Thymus (tissue), 11 donors: ENCODE results near the gene ANKRD44. TPM values are rescaled to one million over a fixed set of nuclear protein-coding genes. Genes with fewer than 3 reads are reported as not detected.
"Not testable (repeated sequence)": the region's sequence is repeated elsewhere in the genome, so short reads cannot be mapped to it uniquely, and the experiment has no call there.

Source experiments
- DNase-seq, 9 donors: peaks; one replicate each; pipeline ENCODE4 v3.0.0-alpha.2; 2013; ENCODE audit warnings: low spot score in 9 of 9, low read depth in 6 of 9, missing footprints in 1 of 9
- H3K27ac ChIP-seq, 2 donors: one replicate each; pipeline ENCODE4 v1.5.1; 2013; ENCODE audit warnings: control low read depth in 1 of 2, low read depth in 1 of 2, low read length in 1 of 2, mild to moderate bottlenecking in 1 of 2, moderate library complexity in 1 of 2
- H3K27me3 ChIP-seq, 2 donors: one replicate each; pipeline ENCODE4 v1.5.1; 2013; ENCODE audit warnings: low read length in 1 of 2; ENCODE audit not compliant: control insufficient read depth in 2 of 2, insufficient read depth in 1 of 2
- H3K36me3 ChIP-seq, 2 donors: one replicate each; pipeline ENCODE4 v1.5.1; 2013; ENCODE audit warnings: low read length in 1 of 2, mild to moderate bottlenecking in 1 of 2, moderate library complexity in 1 of 2; ENCODE audit not compliant: control insufficient read depth in 2 of 2, insufficient read depth in 2 of 2
- H3K4me1 ChIP-seq, 2 donors: one replicate each; pipeline ENCODE4 v1.5.1; 2013; ENCODE audit warnings: low read length in 2 of 2; ENCODE audit not compliant: control insufficient read depth in 2 of 2, insufficient read depth in 2 of 2
- H3K4me3 ChIP-seq, 2 donors: one replicate each; pipeline ENCODE4 v1.5.1; 2013; ENCODE audit warnings: low read length in 2 of 2, control low read depth in 1 of 2, mild to moderate bottlenecking in 1 of 2
- H3K9me3 ChIP-seq, 2 donors: one replicate each; pipeline ENCODE4 v1.5.1; 2013; ENCODE audit warnings: low read length in 1 of 2, mild to moderate bottlenecking in 1 of 2; ENCODE audit not compliant: control insufficient read depth in 2 of 2, insufficient read depth in 1 of 2
- WGBS: extraction: QIAGEN DNeasy Blood & Tissue Kit; methylation state at CpG from one replicate; pipeline ENCODE4 v1.1.7; 2013; 5-methylcytosine and 5-hydroxymethylcytosine counted together
- polyA plus RNA-seq: library from polyadenylated mRNA; stranded (reverse); fragments of 200-250 nt; gene quantifications from one replicate; pipeline ENCODE4 v1.2.3, GENCODE V29; 2013
- total RNA-seq: library from RNA; stranded (reverse); fragments of 120-200 nt; gene quantifications from one replicate; pipeline ENCODE4 v1.2.4, GENCODE V29; 2013
- donor health status: healthy.

Gene ANKRD44
- total and polyA plus RNA-seq, 2 donors, result 25.2 to 72.9 TPM

- WGBS, result 89% methylated on average over 4 of the region's 4 CpGs
- no peak for DNase-seq
- Histone ChIP-seq H3K27me3 (no peaks in the 10 kb centered on the region), H3K4me3 (no peak overlapping the region), H3K27ac (peak overlapping the region; percentile 58 to 65), H3K9me3 (no peaks in the 10 kb centered on the region), H3K4me1 (peaks cover 37 to 48% of the 10 kb centered on the region in 2 donors), H3K36me3 (peaks cover 8 to 23% of the 10 kb centered on the region in 2 donors)
Observed at GRCh38 chr2:197298609-197299008, 12.0 kb downstream of the ANKRD44 start.

GRCh38 chr2:197297772-197298318 is 12.7 kb downstream of the ANKRD44 start:
- H3K4me3 ChIP-seq, result no peak overlapping the region
- no peaks in the 10 kb centered on the region for H3K9me3 ChIP-seq
- no peak for DNase-seq
- H3K27ac ChIP-seq, result peak overlapping the region; percentile 65 to 72
- WGBS, result 87% methylated on average over 4 of the region's 4 CpGs
- peaks cover 8 to 23% of the 10 kb centered on the region in 2 donors for H3K36me3 ChIP-seq
- no peaks in the 10 kb centered on the region for H3K27me3 ChIP-seq
- peaks cover 43 to 53% of the 10 kb centered on the region in 2 donors for H3K4me1 ChIP-seq

- Histone ChIP-seq H3K27ac (peak overlapping the region; percentile 65 to 81), H3K36me3 (peaks cover 8 to 23% of the 10 kb centered on the region in 2 donors), H3K4me1 (peaks cover 41 to 51% of the 10 kb centered on the region in 2 donors), H3K27me3 (no peaks in the 10 kb centered on the region), H3K4me3 (no peak overlapping the region), H3K9me3 (no peaks in the 10 kb centered on the region)
- 53% methylated on average over 2 of the region's 2 CpGs for WGBS
- DNase-seq, result no peak
Observed at GRCh38 chr2:197297266-197297665, 13.3 kb downstream of the ANKRD44 start.

GRCh38 chr2:197296835-197297234 is 13.7 kb downstream of the ANKRD44 start:
- Histone ChIP-seq H3K4me3 (no peak overlapping the region), H3K27ac (peak overlapping the region in 1 of 2 donors; percentile 65), H3K27me3 (no peaks in the 10 kb centered on the region), H3K36me3 (peaks cover 4 to 21% of the 10 kb centered on the region in 2 donors), H3K4me1 (peaks cover 40 to 47% of the 10 kb centered on the region in 2 donors), H3K9me3 (no peaks in the 10 kb centered on the region)
- peak in 1 of 9 donors; percentile 50 for DNase-seq
- WGBS, result 3% methylated on average over 2 of the region's 2 CpGs

GRCh38 chr2:197294260-197294659 is 16.3 kb downstream of the ANKRD44 start:
- H3K36me3 ChIP-seq, result peaks cover 3 to 9% of the 10 kb centered on the region in 2 donors
- H3K9me3 ChIP-seq, result no peaks in the 10 kb centered on the region
- 22% methylated on average over 3 of the region's 3 CpGs for WGBS
- peaks cover 36 to 46% of the 10 kb centered on the region in 2 donors for H3K4me1 ChIP-seq
- peak overlapping the region in 1 of 2 donors; percentile 33 for H3K4me3 ChIP-seq
- peak overlapping the region; percentile 32 to 84 for H3K27ac ChIP-seq
- H3K27me3 ChIP-seq, result no peaks in the 10 kb centered on the region
- peak in 2 of 9 donors; percentile 41 to 67 for DNase-seq

DNA sequence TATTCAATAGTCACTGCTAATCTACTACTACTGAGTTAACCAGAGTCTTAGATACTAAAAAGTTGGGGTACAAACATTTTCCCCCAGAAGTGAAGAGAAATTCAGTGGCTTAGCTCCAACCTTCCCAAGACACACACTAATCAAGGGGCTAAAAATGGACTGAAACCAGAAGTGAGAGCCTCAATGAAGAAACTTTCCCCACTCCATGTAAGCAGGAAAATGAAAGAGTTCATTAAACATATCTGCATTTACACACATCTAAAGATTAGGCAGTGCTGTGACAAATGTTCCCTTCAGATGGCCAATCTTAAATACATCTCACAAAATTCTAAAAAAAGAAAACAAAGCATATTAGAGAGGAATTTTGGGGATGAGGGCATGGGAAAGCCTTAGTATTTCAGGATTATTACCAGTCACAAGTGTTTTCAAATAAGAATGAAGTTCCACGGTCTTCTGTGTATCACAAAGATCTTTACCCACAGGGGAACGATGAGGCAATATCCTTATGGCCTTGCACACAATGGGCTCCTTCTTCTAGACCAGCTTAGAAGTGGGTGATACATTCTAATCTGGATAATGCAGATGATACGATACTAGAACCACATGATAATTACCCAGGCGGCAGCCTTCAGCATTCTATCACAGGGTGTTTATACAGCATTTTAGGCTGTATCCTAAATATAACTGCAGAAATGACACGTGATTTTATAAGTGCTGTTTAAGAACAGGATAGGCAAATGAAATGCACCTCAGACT is 17.1 kb downstream of the ANKRD44 start:
- Histone ChIP-seq H3K9me3 (no peaks in the 10 kb centered on the region), H3K27me3 (no peaks in the 10 kb centered on the region), H3K4me3 (peak overlapping the region in 1 of 2 donors; percentile 33), H3K27ac (peak overlapping the region; percentile 81 to 84), H3K4me1 (peaks cover 34 to 43% of the 10 kb centered on the region in 2 donors), H3K36me3 (peaks cover under 1 to 7% of the 10 kb centered on the region in 2 donors)
- WGBS, result 22% methylated on average over 5 of the region's 5 CpGs
- no peak for DNase-seq

- Histone ChIP-seq H3K36me3 (peaks cover 0 to 5% of the 10 kb centered on the region in 2 donors), H3K27ac (peak overlapping the region in 1 of 2 donors; percentile 23), H3K4me3 (no peak overlapping the region), H3K27me3 (no peaks in the 10 kb centered on the region), H3K4me1 (peaks cover 29 to 37% of the 10 kb centered on the region in 2 donors), H3K9me3 (no peaks in the 10 kb centered on the region)
- DNase-seq, result no peak
- WGBS, result 82% methylated on average over 2 of the region's 2 CpGs
Observed at GRCh38 chr2:197292619-197293018, 18.0 kb downstream of the ANKRD44 start.

DNA sequence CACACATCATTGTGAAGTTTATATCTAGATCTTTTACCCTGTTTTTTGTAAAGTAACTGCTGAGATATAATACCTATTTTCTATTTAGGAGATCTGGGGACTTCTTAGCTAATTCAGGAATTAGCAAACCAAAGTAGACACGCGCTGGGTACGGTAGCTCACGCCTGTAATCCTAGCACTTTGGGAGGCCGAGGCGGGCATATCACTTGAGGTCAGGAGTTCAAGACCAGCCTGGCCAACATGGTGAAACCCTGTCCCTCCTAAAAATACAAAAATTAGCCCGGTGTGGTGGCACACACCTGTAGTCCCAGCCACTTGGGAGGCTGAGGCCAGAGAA is 23.0 kb downstream of the ANKRD44 start:
- H3K9me3 ChIP-seq, H3K4me3 ChIP-seq, H3K36me3 ChIP-seq, DNase-seq, H3K27me3 ChIP-seq: not testable (repeated sequence)
- peaks cover 5 to 12% of the 10 kb centered on the region in 2 donors for H3K4me1 ChIP-seq
- H3K27ac ChIP-seq, result peak overlapping the region in 1 of 2 donors; percentile 58
- 92% methylated on average over 7 of the region's 7 CpGs for WGBS

GRCh38 chr2:197286805-197287595 is 23.6 kb downstream of the ANKRD44 start:
- Histone ChIP-seq H3K36me3 (no peaks in the 10 kb centered on the region), H3K4me1 (peaks cover 5 to 10% of the 10 kb centered on the region in 2 donors), H3K4me3 (no peak overlapping the region), H3K9me3 (no peaks in the 10 kb centered on the region), H3K27me3 (no peaks in the 10 kb centered on the region), H3K27ac (peak overlapping the region; percentile 46 to 58)
- DNase-seq, result peak in 1 of 9 donors; percentile 71
- 73% methylated on average over 8 of the region's 8 CpGs for WGBS
